Inflammatory macrophage treated with lipopolysaccharide for 1 hour (primary cell): Measurements from ENCODE around the gene BARHL2.

ENCODE experiments used
- DNase-seq, 2 donors: peaks; one replicate each; pipeline ENCODE4 v3.0.0-alpha.2; 2020 to 2022

The BARHL2 gene

DNA sequence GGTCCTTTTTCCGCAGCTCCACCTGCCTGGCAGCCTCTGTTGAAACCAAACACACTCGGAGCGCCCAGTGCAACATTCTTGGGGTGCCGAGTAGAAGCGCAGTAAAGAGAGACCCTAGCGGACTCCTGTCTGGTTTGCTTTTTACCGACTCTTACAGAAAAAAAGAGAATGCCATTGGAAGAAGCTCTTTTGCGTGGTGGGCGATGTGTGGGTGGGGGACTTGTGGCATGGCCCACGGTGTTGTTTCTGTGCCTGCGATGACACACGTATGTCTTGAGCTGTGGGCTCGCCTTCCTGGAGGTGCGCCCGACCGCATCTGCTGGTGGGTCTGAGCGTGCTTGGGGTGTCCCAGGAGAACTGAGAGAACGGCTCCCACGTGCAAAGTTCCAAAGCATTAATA lies 7.3 kb upstream of the BARHL2 start:
- no peak for DNase-seq

DNA sequence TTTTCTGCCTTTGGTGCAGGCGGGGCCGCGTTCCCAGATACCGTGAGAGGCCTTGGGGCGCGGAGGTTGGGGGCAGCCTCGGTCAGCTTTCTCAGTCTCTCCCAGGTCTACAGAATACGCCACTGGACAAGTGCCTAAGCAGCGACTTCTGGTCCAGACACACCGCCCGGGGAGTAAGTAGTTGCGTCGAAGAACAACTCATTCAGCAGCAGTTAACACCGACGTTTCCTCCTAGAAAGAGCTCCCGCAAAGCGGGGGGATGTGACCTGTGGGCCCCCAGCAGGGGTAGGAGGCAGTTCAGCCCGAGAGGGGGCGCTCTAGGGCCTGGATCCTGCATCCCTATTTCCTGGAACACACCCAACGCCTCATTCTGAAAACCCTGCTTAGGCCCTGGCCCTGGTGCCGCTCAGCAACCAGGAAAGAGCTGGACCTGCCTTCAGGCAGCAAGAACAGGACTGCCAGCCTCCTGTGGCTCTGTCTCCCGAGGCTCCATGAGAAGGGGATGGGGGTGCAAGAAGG lies 6.5 kb upstream of the BARHL2 start:
- no peak for DNase-seq

DNA sequence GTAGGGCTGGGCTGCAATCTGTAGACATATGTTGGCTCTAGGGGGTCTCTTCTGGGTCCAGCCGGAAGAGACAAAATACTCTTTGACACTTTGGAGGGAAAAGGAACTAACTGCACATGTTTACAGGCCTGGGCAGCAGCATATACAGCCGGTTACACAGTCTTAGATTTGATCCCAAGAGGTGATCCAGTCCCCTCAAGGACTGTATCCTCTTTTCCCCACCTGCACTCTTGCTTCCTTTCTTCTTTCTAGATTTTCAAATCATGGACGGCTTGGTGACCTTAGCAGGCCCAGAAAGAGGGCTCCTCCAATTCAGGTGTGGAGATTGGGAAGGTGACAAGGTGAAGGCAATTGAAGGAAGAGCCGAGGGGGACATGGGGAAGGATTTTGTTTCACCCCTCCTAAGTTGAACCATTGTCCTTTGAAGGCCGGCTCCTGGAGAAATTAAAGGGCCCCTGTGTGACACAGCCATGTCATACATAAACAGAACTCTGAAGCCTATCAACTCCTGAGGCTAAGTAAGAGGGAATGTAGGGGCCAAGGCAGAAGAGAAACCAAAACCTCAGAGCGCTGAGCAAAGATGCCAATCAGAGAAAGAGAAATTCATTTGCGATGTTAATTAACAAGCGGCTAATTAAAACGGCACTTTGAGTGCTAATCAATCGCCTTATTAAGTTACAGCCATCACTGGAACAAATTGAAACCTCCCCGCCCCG lies 5.9 kb upstream of the BARHL2 start:
- no peak for DNase-seq

DNA sequence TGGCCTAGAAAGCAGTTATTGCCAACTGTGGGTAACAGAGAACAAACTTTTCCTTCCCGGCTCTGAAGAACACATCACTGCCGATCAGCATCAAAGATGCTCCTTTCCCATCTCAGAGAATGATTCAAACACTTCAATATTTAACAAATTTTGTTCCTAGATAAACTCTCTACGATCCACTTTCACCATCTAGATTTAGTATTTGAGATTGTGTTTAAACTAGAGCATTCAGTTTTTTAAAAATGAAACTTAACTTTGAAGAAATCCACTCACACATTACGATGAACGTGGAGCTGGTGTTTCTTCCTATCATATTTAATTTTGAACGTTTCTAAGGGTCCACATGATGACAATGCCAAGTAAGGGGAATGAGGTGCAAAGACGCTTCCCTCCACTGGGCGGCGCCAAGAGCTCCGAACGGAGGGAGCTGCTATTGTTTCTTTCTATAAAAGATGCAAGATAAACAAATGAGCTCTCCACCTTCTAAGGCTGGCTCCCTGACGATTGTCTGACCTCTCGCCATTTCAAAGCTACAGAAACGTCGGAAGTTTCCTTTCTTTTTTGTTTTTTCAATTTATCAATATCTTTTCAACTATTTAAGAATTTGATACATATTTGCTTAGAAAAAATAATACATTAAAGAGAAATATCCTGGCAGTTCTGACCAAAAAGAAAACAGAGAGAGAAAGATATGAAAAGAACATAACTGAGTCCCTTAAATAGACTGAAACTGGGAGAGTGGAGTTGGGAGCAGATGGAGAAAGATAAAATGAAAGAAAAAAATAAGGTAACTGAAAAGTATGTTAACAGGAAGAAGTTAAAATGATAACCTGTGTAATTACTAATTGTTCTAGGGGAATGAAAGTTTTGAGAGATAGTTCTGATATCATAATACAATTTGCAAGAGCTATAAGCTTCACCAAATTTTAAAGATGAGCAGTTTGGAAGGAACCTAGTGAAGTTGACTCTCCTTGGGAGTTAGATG lies 4.4 kb upstream of the BARHL2 start:
- DNase-seq, result peak; percentile 50 to 81

DNA sequence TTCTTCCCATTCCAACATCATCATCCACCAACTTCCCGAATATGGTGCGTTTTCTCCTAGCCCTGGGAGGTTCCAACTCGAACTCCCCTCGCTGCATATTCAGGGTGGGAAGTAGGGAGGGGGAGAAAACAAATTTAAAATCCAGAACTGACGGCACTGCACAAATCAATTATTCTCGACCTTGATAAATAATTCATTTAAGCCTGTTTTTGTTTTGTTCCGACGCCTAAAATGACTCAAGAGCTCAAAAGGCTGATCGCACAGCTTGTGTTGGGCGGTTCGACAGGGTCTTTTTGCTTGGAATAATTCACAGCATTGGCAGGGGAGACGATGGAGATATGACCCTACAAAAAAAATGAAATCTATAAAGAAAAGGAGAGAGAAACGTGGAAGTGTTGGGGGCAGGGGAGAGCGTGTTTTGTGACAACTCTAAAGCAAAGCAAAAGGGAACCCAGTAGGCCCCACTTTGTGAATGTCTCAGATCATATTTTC lies 3.1 kb upstream of the BARHL2 start:
- no peak for DNase-seq

DNA sequence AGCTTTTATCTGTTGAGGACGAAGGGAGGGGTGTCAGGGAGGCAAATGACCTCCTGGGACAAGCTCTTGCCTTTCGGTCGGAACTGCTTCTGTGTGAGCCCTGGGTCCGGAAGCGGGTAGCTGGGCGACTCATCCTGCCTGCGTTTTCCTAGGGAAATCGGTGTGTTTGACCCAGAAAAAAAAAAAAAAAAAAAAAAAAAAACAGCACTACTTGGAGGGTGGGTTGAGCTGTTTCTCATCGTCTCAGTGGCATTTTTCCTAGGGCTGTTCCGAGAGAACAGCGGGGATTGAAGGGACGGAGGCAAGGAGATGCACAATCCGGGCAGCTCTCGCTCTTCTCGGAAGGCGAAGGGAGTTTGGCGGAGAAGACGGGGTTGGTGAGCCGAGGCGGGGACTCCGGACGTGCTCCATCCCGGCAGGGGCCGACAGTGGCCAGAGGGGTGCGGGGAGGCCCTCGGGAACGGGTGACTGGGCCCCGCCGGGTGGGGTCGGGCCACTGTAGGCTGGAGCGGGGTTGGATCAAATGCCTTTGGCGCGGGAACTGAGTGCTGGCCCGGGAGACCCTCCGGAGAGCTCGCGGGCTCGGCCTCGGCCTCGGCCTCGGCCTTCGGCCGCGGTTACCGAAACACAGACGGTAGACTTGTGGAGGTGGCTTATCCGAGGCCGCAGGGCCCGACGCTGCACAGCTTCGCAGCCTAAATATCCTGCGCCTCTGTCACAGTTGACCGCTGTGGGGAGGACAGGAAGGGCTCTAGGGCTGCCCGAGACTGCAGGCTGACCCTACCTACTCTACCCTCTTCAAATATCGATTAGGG lies 2.4 kb upstream of the BARHL2 start:
- no peak for DNase-seq

DNA sequence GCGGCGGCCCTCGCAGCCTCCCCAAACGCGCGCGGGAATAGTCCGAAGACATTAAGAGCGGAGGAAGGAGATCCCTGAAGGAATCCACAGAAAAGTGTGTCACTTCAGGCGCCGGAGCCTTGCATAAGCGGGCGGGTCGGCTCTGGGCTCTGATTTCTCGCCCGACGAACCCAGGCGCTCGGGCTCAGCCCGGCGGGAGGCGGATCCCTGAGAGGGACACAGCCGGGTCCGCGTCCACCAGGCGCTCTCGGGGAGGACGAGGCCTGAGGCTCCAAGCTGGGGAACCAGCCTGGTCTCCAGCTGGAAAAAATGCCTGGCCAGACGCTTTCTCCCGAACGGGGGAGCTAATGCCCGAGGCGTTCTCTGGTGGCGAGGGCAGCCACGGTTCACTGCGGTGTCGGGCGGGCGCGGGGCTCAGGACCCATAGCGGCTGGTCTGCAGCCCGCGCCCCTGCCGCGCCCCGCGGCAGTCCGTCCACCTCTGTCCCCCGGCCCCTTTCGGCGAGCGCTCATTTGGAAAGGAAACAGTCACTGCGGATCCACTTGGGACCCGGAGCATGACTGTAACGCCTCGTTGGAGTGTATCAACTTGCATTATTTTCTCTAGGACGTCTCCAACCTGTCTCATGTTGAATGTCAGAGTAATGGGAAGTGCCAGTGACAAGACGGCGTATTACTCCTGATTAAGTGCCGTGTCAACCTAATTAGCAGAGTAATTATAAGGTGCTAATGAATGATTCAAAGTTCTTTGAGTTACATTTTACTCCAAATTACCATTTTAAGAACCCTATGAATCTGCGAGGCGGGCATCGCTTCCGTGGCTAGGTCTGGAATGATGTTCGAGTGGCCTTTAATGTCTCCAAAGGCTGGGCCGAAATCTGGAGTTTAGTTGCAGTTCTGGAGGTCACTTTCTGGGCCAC lies 1.6 kb upstream of the BARHL2 start:
- DNase-seq, result no peak

DNA sequence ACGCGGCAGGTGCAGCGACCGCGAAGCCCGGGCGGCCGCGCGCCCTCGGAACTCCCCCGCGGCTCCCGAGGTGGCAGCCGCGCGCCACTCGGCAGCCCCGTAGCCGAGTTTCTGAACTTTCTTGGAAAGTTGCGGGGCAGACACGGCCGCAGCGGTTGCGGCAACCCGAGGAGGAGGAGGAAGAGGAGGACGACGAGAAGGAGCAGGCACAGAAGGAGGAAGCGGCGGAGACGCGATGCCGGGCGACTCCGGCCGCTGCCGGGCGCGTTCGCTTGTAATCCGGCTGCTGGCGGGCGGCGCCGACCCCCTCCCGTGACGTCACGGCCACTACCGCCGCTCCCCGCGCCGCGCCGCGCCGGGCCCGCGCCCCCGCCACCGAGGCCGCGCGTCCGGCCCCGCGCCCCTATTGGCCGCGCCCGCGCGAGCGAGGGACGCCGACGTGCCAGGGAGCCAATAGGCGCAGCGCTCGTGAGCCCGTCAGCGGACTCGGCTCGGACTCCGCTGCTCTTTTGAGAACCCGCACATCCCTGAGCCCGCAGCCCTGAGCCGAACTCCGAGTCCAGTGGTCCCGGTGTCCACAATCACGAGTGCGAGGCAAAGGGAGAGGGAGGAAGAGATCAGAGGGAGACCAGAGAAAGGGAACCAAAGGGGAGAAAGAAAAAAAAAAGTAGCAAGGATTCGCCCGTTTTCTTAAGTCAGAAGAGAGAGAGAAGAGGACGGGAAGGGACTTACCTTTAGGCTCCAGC lies 736 bp upstream of the BARHL2 start:
- no peak for DNase-seq

DNA sequence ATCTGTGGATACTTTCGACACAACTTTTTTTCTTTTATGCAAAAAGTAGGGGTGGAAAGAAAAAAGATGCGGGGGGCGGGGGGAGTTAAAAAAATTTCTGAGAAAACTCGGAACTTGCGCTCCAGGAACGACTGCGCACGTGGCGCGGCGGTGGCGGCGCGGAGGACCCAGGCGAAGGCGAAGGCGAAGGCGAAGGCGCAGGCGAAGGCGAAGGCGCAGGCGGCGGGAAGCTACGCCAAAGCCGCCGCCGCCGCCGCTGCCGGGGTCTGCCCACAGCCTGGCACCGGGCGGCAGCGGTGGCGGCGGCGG lies 208 bp upstream of the BARHL2 start:
- DNase-seq, result no peak

DNA sequence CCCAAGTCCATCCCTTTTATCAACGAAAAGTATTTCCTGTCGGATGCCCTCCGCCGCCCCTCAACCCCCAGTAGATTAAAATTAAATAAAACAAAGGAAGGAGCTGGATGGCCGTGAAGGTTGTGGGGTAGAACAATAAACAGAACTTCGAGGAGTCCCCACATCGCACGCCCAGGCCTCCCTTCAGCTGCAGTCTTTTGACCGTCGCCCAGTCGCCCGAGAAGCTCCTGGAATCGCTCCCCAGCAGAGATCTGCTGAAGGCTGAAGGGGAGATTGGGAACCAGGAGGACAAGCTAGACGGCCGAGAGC lies 905 bp downstream of the BARHL2 start:
- DNase-seq, result no peak

DNA sequence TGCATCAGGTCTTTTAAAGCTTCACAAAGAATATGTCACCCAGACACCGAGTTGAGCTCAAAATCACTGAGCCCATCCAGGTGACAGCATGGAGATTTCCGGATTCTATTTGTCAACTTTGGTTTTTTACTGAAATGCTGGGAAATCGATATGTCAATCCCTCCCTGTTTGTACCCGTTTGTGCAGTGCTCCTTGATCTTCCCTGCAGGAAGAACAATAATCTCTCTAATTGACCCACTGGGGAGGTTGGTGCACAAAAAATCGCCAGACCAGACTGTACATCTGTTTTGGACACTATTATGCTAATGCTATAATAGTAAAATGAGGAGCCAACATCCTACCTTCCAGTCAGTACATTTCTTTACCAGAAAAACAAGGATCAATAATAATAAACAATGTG lies 1.8 kb downstream of the BARHL2 start:
- DNase-seq, result no peak

DNA sequence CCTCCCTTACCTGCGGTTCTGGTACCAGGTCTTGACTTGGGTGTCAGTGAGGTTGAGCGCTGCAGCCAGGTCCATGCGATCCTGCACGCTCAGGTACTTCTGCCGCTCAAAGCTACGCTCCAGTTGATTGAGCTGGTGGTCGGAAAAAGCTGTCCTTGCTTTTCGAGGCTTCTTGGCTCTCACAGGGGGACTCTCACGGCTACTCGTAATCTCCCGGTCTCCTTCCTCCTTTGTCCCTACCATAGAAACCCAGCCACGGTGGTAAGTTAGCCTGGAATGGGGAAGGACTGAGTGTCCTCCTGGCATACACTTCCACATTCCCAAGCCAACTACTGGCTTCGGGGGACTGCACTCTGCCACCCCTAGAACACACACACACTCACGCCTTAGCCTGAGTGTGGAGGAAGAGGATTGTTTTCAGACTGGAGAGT lies 2.6 kb downstream of the BARHL2 start:
- DNase-seq, result no peak

DNA sequence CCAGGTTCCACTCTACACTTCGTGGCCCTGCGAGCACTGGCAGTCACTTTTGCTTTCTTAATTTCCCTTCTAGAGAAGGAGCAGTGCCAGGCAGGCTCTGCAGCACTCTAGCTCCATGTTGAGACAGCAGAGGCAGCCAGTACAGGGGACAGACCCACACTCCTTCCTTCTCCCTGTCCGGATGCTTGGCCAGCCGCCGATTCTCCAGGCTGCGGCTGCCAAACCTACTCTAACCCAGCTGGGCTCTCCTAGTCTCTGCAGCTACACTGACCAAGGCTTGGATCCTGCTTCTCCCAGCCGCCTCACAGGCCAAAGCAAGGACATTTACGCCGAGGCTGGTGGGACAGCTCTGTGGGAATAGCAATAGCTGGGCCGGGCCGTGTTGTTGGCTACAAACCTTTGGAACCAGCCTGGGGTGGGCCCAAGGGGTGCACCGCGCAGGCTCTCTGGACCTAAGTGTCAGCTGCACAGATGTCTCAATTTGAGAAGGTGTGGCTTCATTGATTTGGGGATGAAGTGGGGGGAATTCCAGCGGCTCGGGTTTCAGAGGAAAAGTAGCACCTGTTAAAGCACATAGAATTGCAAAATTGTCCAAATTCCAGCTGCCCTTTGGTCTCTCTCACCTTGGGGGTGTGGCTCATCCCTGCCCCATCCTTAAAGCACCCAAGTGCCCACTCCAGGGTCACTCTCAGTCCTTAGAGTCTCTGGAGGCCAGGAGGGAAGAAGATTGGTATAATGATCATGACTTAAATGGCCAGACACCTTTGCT lies 3.2 kb downstream of the BARHL2 start:
- DNase-seq, result no peak

DNA sequence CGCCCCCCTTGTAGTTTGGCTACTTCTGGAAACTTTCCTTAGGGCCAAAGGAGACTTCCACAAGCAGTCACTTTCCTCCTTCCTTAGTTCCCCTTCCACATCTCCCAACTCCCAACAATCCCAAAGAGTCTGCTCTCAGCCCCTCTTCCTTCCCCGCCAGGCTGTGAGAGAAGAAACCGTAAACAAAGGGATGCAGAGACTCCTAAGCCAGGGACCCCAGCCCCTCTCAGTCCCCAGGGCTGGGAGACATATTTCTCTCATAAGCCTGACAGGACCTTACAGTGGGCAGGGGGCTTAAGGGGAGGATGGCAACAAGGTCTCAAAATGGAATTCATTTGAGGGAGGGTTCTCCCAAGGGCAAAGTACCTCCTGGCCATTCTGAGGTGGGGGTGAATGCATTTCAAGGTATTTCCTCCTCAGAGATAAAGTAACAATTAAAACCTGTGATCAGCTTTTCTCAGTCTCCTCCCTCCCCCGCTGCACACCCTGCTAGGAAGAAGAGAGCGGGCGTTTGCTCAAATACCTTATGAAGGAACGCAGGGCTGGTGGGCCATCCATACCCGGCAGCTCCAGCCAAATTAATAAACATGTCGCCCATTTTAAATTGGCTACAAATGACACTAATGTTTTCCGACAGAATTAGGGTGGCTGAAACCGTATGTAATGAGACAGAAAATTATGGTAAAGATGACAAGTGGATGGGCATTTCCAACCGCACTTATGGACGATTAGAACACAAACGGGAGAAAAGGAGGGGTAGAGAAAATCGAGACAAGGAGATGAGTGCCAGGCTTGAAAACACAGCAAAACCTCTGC lies 4.0 kb downstream of the BARHL2 start:
- no peak for DNase-seq

DNA sequence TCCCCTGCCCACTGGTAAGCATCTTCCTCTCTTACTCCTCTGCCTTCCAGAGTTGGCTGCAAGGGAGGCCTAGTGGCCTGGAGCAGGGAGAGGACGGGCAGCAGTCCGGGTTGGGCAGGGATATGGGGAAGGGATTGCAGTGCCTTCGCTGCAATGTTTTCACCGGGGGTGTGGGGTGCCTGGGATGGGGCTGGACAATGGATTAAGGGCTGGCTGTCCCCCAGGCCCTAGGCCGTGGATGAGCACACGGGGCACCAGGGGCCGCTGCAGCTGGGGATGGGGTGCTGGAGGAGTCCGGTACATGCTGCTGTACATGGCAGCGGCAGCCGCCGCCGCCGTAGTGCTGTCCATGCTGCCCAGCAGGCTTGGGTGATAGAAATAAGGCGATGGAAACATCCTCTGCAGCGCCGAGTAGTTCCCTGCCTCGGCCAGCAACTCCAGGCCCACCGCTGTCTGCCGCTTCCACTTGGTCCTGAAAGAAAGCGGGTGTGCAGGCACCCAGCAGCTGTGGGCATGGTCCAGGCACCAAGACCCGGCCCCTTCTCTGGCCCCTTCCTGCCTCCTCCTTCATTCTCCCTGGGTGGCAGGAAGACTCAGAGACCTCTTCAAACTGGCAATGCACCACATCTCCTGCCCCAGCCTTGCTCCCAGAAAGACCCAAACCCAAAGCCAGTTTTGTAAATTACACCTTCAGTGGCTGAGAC lies 4.8 kb downstream of the BARHL2 start:
- no peak for DNase-seq

DNA sequence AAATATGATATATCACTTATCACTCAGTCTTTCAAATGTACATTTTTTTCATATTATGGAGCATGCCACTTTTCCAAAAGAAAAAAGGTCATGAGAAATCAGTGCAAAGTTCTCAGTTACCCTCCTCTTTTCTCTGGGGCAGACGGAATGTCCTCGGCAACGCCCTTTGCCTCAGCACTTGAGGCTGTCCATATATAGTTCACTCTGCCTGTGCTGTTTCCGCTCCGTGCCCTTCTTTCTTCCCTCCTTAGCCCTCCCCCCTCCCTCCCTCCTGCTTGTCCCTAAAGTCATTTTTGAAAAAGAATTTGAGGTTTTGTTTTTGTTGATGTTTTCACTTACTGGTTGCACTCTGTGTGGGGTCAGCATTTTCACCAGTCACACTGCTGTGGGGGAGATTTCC lies 5.4 kb downstream of the BARHL2 start:
- no peak for DNase-seq

DNA sequence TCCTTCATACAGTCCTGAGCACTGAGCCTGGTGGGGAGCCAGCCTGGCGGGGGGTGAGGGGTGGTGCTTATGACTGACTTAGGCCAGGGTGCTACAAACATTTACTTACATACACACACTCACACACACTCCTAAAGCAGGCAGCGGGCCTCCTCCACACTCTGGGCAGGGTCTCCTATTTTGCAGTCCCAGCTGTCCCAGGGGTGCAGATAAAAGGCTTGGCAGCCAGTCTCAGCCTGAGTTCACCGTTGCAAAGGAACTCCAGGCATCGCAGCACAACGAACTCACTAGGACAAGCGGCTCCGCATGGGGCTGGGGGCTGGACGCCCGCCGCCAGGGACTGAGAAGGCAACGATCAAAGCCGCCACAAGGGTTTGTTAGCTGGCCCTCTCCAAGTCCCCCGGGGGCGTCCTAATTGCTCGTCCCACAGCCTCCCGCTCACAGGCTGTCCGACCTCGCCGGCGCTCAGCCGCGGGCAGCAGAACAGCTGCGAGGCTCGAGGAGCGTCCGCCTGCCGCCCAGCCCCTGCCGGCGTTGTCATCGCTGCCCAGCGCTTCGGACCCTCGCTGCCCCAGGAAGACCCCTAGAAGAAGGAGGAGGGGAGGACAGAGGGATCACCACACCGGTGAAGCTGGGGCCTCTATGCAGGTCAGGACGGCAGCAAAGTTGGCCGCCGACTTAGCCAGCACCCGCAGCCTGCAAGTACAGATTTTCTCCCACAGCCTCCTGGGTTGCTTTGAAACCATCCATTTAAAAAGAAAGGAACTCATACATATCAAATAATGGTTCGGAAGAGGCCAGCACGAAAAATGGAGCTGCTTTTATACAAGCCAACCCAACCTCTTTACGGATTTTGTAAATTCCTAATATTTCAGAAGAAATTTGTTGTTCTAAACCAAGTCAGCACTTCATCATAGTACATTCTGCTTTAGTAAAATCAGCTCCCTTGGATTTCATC lies 6.2 kb downstream of the BARHL2 start:
- no peak for DNase-seq

DNA sequence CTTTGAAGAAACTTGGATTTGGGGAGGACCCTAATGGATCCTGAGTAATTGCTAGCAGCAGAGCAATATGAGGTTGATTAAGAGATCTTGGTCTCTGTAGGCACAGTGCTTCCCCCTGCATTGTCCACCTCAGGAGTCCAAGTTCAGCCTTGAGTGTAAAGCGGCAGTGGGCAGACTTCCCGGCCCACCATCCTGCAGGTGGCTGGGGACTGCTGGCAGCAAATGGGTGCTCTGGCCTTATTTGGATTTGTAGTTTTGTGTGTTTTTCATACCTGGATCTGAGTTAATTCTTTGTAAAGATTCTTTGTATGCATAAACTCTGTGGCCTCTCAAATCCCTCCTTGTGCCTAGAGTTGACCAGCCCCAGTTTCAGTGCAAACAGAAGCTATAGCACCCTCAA lies 7.6 kb downstream of the BARHL2 start:
- no peak for DNase-seq
